Peyer's patch (tissue), 4 donors: ENCODE measurements around the gene SH3YL1.

ENCODE experiments used
- CTCF ChIP-seq, 6 experiments: fragments of 450-650 bp in 4 of 6; fragments of 200-600 bp in 2 of 6; sonication (generic) in 1 of 6; IDR thresholded peaks; one replicate each; pipeline ENCODE4 v1.5.1; 2017 to 2019; ENCODE audit warnings: antibody characterized with exemption in 6 of 6, mild to moderate bottlenecking in 3 of 6, moderate library complexity in 1 of 6
- POLR2A ChIP-seq, 2 donors: fragments of 450-650 bp; IDR thresholded peaks; one replicate each; pipeline ENCODE4 v1.5.1; 2017; ENCODE audit warnings: antibody characterized with exemption in 2 of 2, mild to moderate bottlenecking in 2 of 2, moderate library complexity in 2 of 2

- TF ChIP-seq CTCF (IDR thresholded peaks at IDR 0.05): no peak
- no peak for TF ChIP-seq POLR2A (IDR thresholded peaks at IDR 0.05)
These were observed 16.3 kb upstream of the SH3YL1 start for GRCh38 chr2:279956-280649.
